BE2C (cell line): ENCODE measurements around the gene HEG1.
"Not testable (repeated sequence)": the region's sequence is repeated elsewhere in the genome, so short reads cannot be mapped to it uniquely, and the experiment has no call there.

Experiments used
- DNase-seq: peaks from one replicate; pipeline ENCODE4 v3.0.0-alpha.2; 2020
- H3K27me3 ChIP-seq: fragments of 250-450 bp; sonication (Bioruptor Pico); 2 replicates; pipeline ENCODE4 v1.5.1; 2020; ENCODE audit warnings: mild to moderate bottlenecking
- H3K36me3 ChIP-seq: fragments of 250-450 bp; sonication (Bioruptor Pico); 2 replicates; pipeline ENCODE4 v1.5.1; 2020; ENCODE audit warnings: mild to moderate bottlenecking
- H3K4me1 ChIP-seq: fragments of 250-450 bp; sonication (Bioruptor Pico); 2 replicates; pipeline ENCODE4 v1.5.1; 2020
- H3K4me3 ChIP-seq: 2 replicates; pipeline ENCODE4 v1.5.1; 2011; ENCODE audit warnings: low read depth, low read length
- H3K9me3 ChIP-seq: fragments of 250-450 bp; sonication (Bioruptor Pico); 2 replicates; pipeline ENCODE4 v1.5.1; 2020
- CTCF ChIP-seq: IDR thresholded peaks from 2 replicates; pipeline ENCODE4 v1.5.1; 2012; ENCODE audit warnings: mild to moderate bottlenecking, low read depth, low read length

HEG1 gene

GRCh38 chr3:125098611-125099291 lies 43.0 kb upstream of the HEG1 start:
- Histone ChIP-seq H3K36me3 (no peaks in the 10 kb centered on the region), H3K27me3 (no peaks in the 10 kb centered on the region), H3K9me3 (no peaks in the 10 kb centered on the region), H3K4me1 (no peaks in the 10 kb centered on the region), H3K4me3 (no peak overlapping the region)
- no peak for TF ChIP-seq CTCF
- no peak for DNase-seq

- H3K36me3 ChIP-seq = no peaks in the 10 kb centered on the region
- DNase-seq = no peak
Observed at GRCh38 chr3:125090649-125091048, 34.9 kb upstream of the HEG1 start.

GRCh38 chr3:125087768-125088391 lies 32.1 kb upstream of the HEG1 start:
- no peaks in the 10 kb centered on the region for H3K4me1 ChIP-seq
- no peak for TF ChIP-seq CTCF
- no peaks in the 10 kb centered on the region for H3K9me3 ChIP-seq
- no peak for DNase-seq
- H3K27me3 ChIP-seq = no peaks in the 10 kb centered on the region
- no peak overlapping the region for H3K4me3 ChIP-seq
- no peaks in the 10 kb centered on the region for H3K36me3 ChIP-seq

More at GRCh38 chr3:125090649-125091048, 34.9 kb upstream of the HEG1 start:
- Histone ChIP-seq H3K9me3 (no peaks in the 10 kb centered on the region), H3K4me3 (no peak overlapping the region), H3K4me1 (no peaks in the 10 kb centered on the region), H3K27me3 (no peaks in the 10 kb centered on the region)
- no peak for TF ChIP-seq CTCF

- no peaks in the 10 kb centered on the region for H3K36me3 ChIP-seq
- no peak overlapping the region for H3K4me3 ChIP-seq
- TF ChIP-seq CTCF = no peak
- no peaks in the 10 kb centered on the region for H3K27me3 ChIP-seq
- H3K9me3 ChIP-seq = no peaks in the 10 kb centered on the region
- no peaks in the 10 kb centered on the region for H3K4me1 ChIP-seq
- DNase-seq = no peak
Observed at GRCh38 chr3:125085166-125085565, 29.4 kb upstream of the HEG1 start.

GRCh38 chr3:125083776-125084175 lies 28.0 kb upstream of the HEG1 start:
- Histone ChIP-seq H3K36me3 (no peaks in the 10 kb centered on the region), H3K4me1 (no peaks in the 10 kb centered on the region), H3K4me3 (no peak overlapping the region), H3K27me3 (no peaks in the 10 kb centered on the region), H3K9me3 (no peaks in the 10 kb centered on the region)
- no peak for DNase-seq
- TF ChIP-seq CTCF = no peak

- not testable (repeated sequence) for H3K9me3 ChIP-seq, H3K27me3 ChIP-seq, H3K4me1 ChIP-seq, H3K36me3 ChIP-seq, H3K4me3 ChIP-seq, DNase-seq
Observed at GRCh38 chr3:125082339-125082738, 26.5 kb upstream of the HEG1 start.
